Stomach (tissue), 9 donors: Measurements from ENCODE around the gene LAIR1. TPM values are rescaled to one million over a fixed set of nuclear protein-coding genes. Genes with fewer than 3 reads are reported as not detected.

Experiments
- DNase-seq, 2 donors: peaks; one replicate each; pipeline versions ENCODE4 v3.0.0 to v3.0.0-alpha.2; 2013 to 2019
- H3K27ac ChIP-seq, 5 donors: fragments of 200-600 bp in 4 of 5; sonication (generic) in 4 of 5; one replicate each; pipeline ENCODE4 v1.5.1; 2013 to 2019; ENCODE audit warnings: mild to moderate bottlenecking in 1 of 5, moderate library complexity in 1 of 5
- H3K27me3 ChIP-seq, 3 donors: fragments of 200-600 bp; sonication (generic); one replicate each; pipeline ENCODE4 v1.5.1; 2017 to 2019; ENCODE audit warnings: mixed run types in 1 of 3
- H3K36me3 ChIP-seq, 4 donors: fragments of 200-600 bp; sonication (generic); 1 replicate in 3 of 4; 2 replicates in 1 of 4; pipeline ENCODE4 v1.5.1; 2016 to 2019
- H3K4me1 ChIP-seq, 4 donors: fragments of 200-600 bp; sonication (generic); one replicate each; pipeline ENCODE4 v1.5.1; 2016 to 2019
- H3K4me3 ChIP-seq, 4 donors: fragments of 200-600 bp; sonication (generic) in 3 of 4; one replicate each; pipeline ENCODE4 v1.5.1; 2016 to 2019; ENCODE audit warnings: mild to moderate bottlenecking in 1 of 4
- H3K9me3 ChIP-seq, 4 donors: fragments of 200-600 bp; sonication (generic); one replicate each; pipeline ENCODE4 v1.5.1; 2016 to 2019
- EP300 ChIP-seq: sonication (generic); formaldehyde crosslinking; IDR thresholded peaks from one replicate; pipeline ENCODE4 v1.6.1; 2017; ENCODE audit warnings: antibody characterized with exemption
- POLR2A ChIP-seq, 4 donors: fragments of 450-650 bp; IDR thresholded peaks; one replicate each; pipeline ENCODE4 v1.6.1; 2016; ENCODE audit warnings: antibody characterized with exemption in 4 of 4, control low read depth in 2 of 4, mild to moderate bottlenecking in 1 of 4, moderate library complexity in 1 of 4
- POLR2AphosphoS5 ChIP-seq, 3 donors: sonication (generic); formaldehyde crosslinking; IDR thresholded peaks; one replicate each; pipeline ENCODE4 v1.6.1; 2016; ENCODE audit warnings: antibody characterized with exemption in 3 of 3
- WGBS, 5 donors: extraction: QIAGEN DNeasy Blood & Tissue Kit in 3 of 5; methylation state at CpG; one replicate each; pipeline versions ENCODE4 v1.1.5 to v1.1.7; 2013 to 2018; 5-methylcytosine and 5-hydroxymethylcytosine counted together
- intact Hi-C: fragments of 100-400 bp; cut with DNase I; formaldehyde crosslinking; loops from one replicate; pipeline ENCODE4 v1.15.1; 2023; ENCODE audit warnings: low total_unique reads
- polyA plus RNA-seq, 3 donors: library from polyadenylated mRNA; stranded (reverse); fragments of 200-250 nt; gene quantifications; one replicate each; pipeline ENCODE4 v1.2.3, GENCODE V29; 2013
- total RNA-seq, 5 donors: library from RNA; depleted of rRNA; stranded (reverse); fragments of >200 nt; gene quantifications; one replicate each; pipeline versions ENCODE4 v1.1.0 to v1.2.3, GENCODE V29; 2014 to 2016
- TF ChIP-seq, protein P1 (sequence below), 7 experiments: fragments of 450-650 bp in 4 of 7; fragments of 200-600 bp in 3 of 7; sonication (generic) in 3 of 7; IDR thresholded peaks; one replicate each; pipeline ENCODE4 v1.5.1; 2016 to 2019; ENCODE audit warnings: antibody characterized with exemption in 7 of 7, control low read depth in 2 of 7, mild to moderate bottlenecking in 1 of 7
- donor health status: healthy with polysubstance abuse.
- donor health status: Bipolar disorder and iron deficiency.
- donor health status: healthy.

LAIR1 gene
- total and polyA plus RNA-seq, 8 donors = 0.87 to 9.1 (median 4.7) TPM

GRCh38 chr19:54391589-54392061 lies 26.9 kb upstream of the LAIR1 start:
- H3K36me3 ChIP-seq = no peaks in the 10 kb centered on the region
- intact Hi-C loops = no loop called here
- H3K4me3 ChIP-seq = no peak overlapping the region
- H3K27ac ChIP-seq = no peak overlapping the region
- H3K4me1 ChIP-seq = peaks cover 0 to 36% (median 5%) of the 10 kb centered on the region in 4 donors
- DNase-seq = no peak
- H3K9me3 ChIP-seq = no peaks in the 10 kb centered on the region
- no peak for TF ChIP-seq POLR2AphosphoS5 (IDR thresholded peaks at IDR 0.05)
- no peak for TF ChIP-seq POLR2A (IDR thresholded peaks at IDR 0.05)
- TF ChIP-seq, protein P1, sequence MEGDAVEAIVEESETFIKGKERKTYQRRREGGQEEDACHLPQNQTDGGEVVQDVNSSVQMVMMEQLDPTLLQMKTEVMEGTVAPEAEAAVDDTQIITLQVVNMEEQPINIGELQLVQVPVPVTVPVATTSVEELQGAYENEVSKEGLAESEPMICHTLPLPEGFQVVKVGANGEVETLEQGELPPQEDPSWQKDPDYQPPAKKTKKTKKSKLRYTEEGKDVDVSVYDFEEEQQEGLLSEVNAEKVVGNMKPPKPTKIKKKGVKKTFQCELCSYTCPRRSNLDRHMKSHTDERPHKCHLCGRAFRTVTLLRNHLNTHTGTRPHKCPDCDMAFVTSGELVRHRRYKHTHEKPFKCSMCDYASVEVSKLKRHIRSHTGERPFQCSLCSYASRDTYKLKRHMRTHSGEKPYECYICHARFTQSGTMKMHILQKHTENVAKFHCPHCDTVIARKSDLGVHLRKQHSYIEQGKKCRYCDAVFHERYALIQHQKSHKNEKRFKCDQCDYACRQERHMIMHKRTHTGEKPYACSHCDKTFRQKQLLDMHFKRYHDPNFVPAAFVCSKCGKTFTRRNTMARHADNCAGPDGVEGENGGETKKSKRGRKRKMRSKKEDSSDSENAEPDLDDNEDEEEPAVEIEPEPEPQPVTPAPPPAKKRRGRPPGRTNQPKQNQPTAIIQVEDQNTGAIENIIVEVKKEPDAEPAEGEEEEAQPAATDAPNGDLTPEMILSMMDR (IDR thresholded peaks at IDR 0.05) = no peak
- no peak for TF ChIP-seq EP300
- WGBS, 5 donors = 39 to 48% (median 46%) methylated on average over 3 to 4 of the region's 4 CpGs
- H3K27me3 ChIP-seq = peaks cover 0 to 78% (median 14%) of the 10 kb centered on the region in 3 donors

DNA sequence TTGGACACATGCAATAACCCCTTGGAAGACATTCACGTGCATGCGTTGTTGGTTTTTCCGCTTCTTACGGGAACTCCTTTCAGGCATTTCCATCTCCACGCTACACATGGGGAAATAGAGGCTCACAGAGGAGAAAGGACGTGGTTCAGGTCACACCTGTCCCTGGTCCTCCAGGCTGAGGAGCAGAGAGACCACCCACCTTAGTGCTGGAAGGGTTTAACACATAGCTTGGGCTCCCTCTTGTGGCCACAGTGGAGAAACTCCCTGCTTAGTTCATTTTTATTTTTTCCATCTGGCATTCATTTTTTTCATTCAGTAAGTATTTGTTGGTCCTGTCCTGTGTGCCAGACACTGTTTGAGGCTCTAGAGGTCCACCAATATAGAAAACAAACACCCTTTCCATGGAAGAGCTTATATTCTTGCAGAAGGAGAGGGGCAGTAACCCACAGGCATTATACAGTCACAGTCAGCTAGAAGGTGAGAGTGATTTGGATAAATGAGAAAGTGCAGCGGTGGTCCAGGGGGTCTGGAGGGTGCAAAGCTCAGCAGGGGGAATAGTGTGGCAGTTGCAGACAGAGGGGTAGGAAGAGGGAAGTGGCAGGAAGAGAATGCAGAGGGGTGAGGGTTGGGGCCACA lies 26.3 kb upstream of the LAIR1 start:
- H3K4me3 ChIP-seq = no peak overlapping the region
- peak; percentile 39 to 88 for DNase-seq
- no peaks in the 10 kb centered on the region for H3K9me3 ChIP-seq
- 16 to 28% (median 24%) methylated on average over 7 of the region's 7 CpGs for WGBS, 5 donors
- H3K36me3 ChIP-seq = no peaks in the 10 kb centered on the region
- intact Hi-C loops = no loop called here
- H3K27ac ChIP-seq = no peak overlapping the region
- TF ChIP-seq POLR2AphosphoS5 (IDR thresholded peaks at IDR 0.05) (no peak), EP300 (no peak), POLR2A (IDR thresholded peaks at IDR 0.05) (no peak)
- TF ChIP-seq, protein P1 (IDR thresholded peaks at IDR 0.05) = peak in 5 of 7 experiments; percentile 44 to 66 (median 53)
- H3K27me3 ChIP-seq = peaks cover 0 to 81% (median 14%) of the 10 kb centered on the region in 3 donors
- H3K4me1 ChIP-seq = peaks cover 0 to 36% (median 5%) of the 10 kb centered on the region in 4 donors

- no peak for DNase-seq
- peak overlapping the region in 3 of 5 donors; percentile 36 to 72 (median 47) for H3K27ac ChIP-seq
- H3K27me3 ChIP-seq = peaks cover 0 to 90% (median 14%) of the 10 kb centered on the region in 3 donors
- no peaks in the 10 kb centered on the region for H3K36me3 ChIP-seq
- 50 to 62% (median 55%) methylated on average over 4 of the region's 4 CpGs for WGBS, 5 donors
- H3K4me1 ChIP-seq = peaks cover 0 to 36% (median 5%) of the 10 kb centered on the region in 4 donors
- intact Hi-C loops = no loop called here
- H3K4me3 ChIP-seq = no peak overlapping the region
- H3K9me3 ChIP-seq = no peaks in the 10 kb centered on the region
- TF ChIP-seq POLR2AphosphoS5 (IDR thresholded peaks at IDR 0.05) = no peak
- TF ChIP-seq, protein P1 (IDR thresholded peaks at IDR 0.05) = no peak
- TF ChIP-seq POLR2A (IDR thresholded peaks at IDR 0.05) = no peak
- no peak for TF ChIP-seq EP300
Observed at GRCh38 chr19:54389553-54389952, 24.8 kb upstream of the LAIR1 start.

DNA sequence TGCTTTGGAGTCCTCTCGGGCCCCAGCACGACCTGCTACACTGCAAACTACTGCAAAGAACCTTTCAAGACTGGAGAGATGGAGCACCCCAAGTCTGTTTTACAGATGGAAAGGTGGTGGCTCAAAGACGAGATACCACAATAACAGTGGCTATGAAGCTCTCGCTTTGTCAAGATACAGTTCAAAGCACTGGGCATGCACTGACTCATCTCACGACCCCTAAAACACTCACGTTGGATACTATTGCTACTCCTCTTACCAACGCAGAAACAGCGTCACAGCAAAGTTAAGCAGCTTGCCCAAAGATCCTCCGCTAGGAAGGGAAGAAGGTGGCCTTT lies 24.0 kb upstream of the LAIR1 start:
- Histone ChIP-seq H3K27me3 (peaks cover 0 to 83% (median 14%) of the 10 kb centered on the region in 3 donors), H3K4me3 (peak overlapping the region; percentile 15 to 38 (median 32)), H3K9me3 (no peaks in the 10 kb centered on the region), H3K27ac (peak overlapping the region in 4 of 5 donors; percentile 7 to 72 (median 42)), H3K36me3 (no peaks in the 10 kb centered on the region), H3K4me1 (peaks cover 0 to 36% (median 5%) of the 10 kb centered on the region in 4 donors)
- TF ChIP-seq EP300 = no peak
- TF ChIP-seq, protein P1 (IDR thresholded peaks at IDR 0.05) = no peak
- no peak for TF ChIP-seq POLR2AphosphoS5 (IDR thresholded peaks at IDR 0.05)
- TF ChIP-seq POLR2A (IDR thresholded peaks at IDR 0.05) = no peak
- 34 to 46% (median 40%) methylated on average over 9 of the region's 9 CpGs for WGBS, 5 donors
- no peak for DNase-seq
- intact Hi-C loops = no loop called here
